Panc1 (cell line): Measurements from ENCODE around the gene GLB1L2.

ENCODE experiments used
- POLR2AphosphoS5 ChIP-seq: IDR thresholded peaks from 2 replicates; pipeline ENCODE4 v1.6.1; 2012; ENCODE audit warnings: mild to moderate bottlenecking, low read depth, low read length, moderate library complexity
- SIN3A ChIP-seq: IDR thresholded peaks from 2 replicates; pipeline ENCODE4 v1.6.1; 2012; ENCODE audit warnings: low read depth, mild to moderate bottlenecking, low read length, moderate library complexity, borderline replicate concordance; ENCODE audit not compliant: insufficient read depth
- TCF7L2 ChIP-seq: IDR thresholded peaks from 2 replicates; pipeline ENCODE4 v1.6.1; 2011; ENCODE audit warnings: mild to moderate bottlenecking, low read depth, low read length, inconsistent platforms
- TF ChIP-seq, protein P1 (sequence below): fragments of 450-650 bp; IDR thresholded peaks from 2 replicates; pipeline ENCODE4 v1.5.1; 2017; ENCODE audit warnings: mild to moderate bottlenecking
- TF ChIP-seq, protein P2 (sequence below), 2 experiments: IDR thresholded peaks; 2 replicates each; pipeline ENCODE4 v1.6.1; 2011 to 2012; ENCODE audit warnings: low read depth in 2 of 2, control low read depth in 1 of 2, low read length in 1 of 2, mild to moderate bottlenecking in 1 of 2, moderate library complexity in 1 of 2; ENCODE audit not compliant: insufficient read depth in 1 of 2

DNA sequence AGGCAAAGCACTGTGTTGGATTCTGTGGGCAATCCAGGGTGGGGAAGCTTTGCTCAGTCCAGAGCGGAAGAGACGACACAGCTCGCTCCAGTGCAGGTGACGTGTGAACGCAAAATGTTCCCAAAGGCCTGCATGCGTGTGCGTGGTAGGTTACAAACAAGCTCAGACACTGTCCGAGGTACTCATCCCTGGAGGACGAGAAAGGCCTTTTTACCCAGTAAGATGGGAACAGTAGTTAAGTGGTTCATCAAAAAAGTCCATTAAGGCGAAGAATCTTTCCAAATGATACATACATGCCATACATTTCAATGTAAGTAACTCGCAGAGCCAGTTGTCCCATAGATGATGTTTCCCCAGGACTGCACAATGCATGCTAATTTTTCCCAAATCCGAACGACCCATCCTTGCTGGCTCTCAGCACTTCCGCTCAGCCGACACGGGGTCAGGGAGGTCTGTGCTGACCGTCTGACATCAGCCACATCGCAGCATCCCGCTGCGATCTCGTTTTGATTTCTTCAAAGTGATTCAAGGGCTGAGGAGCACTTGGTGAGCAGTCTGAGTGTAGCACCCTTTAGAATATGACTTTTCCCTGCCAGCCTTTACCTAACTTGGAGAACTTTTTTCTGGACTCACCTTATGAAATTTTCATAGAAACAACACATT is 61.3 kb downstream of the GLB1L2 start:
- TF ChIP-seq, protein P1, sequence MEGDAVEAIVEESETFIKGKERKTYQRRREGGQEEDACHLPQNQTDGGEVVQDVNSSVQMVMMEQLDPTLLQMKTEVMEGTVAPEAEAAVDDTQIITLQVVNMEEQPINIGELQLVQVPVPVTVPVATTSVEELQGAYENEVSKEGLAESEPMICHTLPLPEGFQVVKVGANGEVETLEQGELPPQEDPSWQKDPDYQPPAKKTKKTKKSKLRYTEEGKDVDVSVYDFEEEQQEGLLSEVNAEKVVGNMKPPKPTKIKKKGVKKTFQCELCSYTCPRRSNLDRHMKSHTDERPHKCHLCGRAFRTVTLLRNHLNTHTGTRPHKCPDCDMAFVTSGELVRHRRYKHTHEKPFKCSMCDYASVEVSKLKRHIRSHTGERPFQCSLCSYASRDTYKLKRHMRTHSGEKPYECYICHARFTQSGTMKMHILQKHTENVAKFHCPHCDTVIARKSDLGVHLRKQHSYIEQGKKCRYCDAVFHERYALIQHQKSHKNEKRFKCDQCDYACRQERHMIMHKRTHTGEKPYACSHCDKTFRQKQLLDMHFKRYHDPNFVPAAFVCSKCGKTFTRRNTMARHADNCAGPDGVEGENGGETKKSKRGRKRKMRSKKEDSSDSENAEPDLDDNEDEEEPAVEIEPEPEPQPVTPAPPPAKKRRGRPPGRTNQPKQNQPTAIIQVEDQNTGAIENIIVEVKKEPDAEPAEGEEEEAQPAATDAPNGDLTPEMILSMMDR = no peak
- TF ChIP-seq SIN3A (no peak), TCF7L2 (no peak), POLR2AphosphoS5 (no peak)
- TF ChIP-seq, protein P2, sequence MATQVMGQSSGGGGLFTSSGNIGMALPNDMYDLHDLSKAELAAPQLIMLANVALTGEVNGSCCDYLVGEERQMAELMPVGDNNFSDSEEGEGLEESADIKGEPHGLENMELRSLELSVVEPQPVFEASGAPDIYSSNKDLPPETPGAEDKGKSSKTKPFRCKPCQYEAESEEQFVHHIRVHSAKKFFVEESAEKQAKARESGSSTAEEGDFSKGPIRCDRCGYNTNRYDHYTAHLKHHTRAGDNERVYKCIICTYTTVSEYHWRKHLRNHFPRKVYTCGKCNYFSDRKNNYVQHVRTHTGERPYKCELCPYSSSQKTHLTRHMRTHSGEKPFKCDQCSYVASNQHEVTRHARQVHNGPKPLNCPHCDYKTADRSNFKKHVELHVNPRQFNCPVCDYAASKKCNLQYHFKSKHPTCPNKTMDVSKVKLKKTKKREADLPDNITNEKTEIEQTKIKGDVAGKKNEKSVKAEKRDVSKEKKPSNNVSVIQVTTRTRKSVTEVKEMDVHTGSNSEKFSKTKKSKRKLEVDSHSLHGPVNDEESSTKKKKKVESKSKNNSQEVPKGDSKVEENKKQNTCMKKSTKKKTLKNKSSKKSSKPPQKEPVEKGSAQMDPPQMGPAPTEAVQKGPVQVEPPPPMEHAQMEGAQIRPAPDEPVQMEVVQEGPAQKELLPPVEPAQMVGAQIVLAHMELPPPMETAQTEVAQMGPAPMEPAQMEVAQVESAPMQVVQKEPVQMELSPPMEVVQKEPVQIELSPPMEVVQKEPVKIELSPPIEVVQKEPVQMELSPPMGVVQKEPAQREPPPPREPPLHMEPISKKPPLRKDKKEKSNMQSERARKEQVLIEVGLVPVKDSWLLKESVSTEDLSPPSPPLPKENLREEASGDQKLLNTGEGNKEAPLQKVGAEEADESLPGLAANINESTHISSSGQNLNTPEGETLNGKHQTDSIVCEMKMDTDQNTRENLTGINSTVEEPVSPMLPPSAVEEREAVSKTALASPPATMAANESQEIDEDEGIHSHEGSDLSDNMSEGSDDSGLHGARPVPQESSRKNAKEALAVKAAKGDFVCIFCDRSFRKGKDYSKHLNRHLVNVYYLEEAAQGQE (IDR thresholded peaks at IDR 0.05; ENCODE audit: insufficient read depth in 1 of 2, low read depth in 2 of 2, low read length in 1 of 2) = peak in 1 of 2 experiments; percentile 54; a peak in 1 of 4 replicates
